Natural killer cell (primary cell): ENCODE results near the gene ADAMTSL5. TPM values are rescaled to one million over a fixed set of nuclear protein-coding genes. Genes with fewer than 3 reads are reported as not detected.
A peak's percentile ranks its signal among the peaks of the same experiment; 100 is the strongest.

Source experiments
- ATAC-seq, 3 donors: fragments of 150-1000 bp in 2 of 3; fragments of 200-7000 bp in 1 of 3; cut with Tn5 transposase; 1 replicate in 1 of 3; 2 replicates in 2 of 3; pipeline ENCODE4 v1.10.0; 2021; ENCODE audit warnings: mild to moderate bottlenecking in 2 of 3, moderate library complexity in 2 of 3
- DNase-seq, 2 donors: peaks; one replicate each; pipeline versions ENCODE4 v3.0.0 to v3.0.0-alpha.2; 2013 to 2021; ENCODE audit warnings: mixed read lengths in 1 of 2
- H3K27ac ChIP-seq: one replicate; pipeline ENCODE4 v1.5.1; 2013; ENCODE audit warnings: mild to moderate bottlenecking, low read length
- H3K27me3 ChIP-seq: one replicate; pipeline ENCODE4 v1.6.1; 2013; ENCODE audit warnings: low read length; ENCODE audit not compliant: control insufficient read depth, insufficient read depth
- H3K36me3 ChIP-seq: one replicate; pipeline ENCODE4 v1.6.1; 2013; ENCODE audit warnings: low read length; ENCODE audit not compliant: control insufficient read depth, insufficient read depth
- H3K4me1 ChIP-seq: one replicate; pipeline ENCODE4 v1.6.1; 2013; ENCODE audit warnings: low read length; ENCODE audit not compliant: control insufficient read depth, insufficient read depth
- H3K4me3 ChIP-seq: one replicate; pipeline ENCODE4 v1.5.1; 2013; ENCODE audit warnings: low read length
- H3K9me3 ChIP-seq: one replicate; pipeline ENCODE4 v1.6.1; 2013; ENCODE audit warnings: low read length; ENCODE audit not compliant: control insufficient read depth, insufficient read depth
- H3K27ac Mint-ChIP-seq, 2 donors: one replicate each; pipeline ENCODE4 v1.8.0; 2022; ENCODE audit warnings: mild to moderate bottlenecking in 2 of 2, mixed read lengths in 2 of 2, moderate library complexity in 1 of 2
- H3K27me3 Mint-ChIP-seq, 2 donors: one replicate each; pipeline ENCODE4 v1.8.0; 2022; ENCODE audit warnings: low read depth in 2 of 2, mixed read lengths in 2 of 2
- H3K36me3 Mint-ChIP-seq: one replicate; pipeline ENCODE4 v1.8.0; 2022; ENCODE audit warnings: mixed read lengths
- H3K4me1 Mint-ChIP-seq, 2 donors: one replicate each; pipeline ENCODE4 v1.8.0; 2022; ENCODE audit warnings: mixed read lengths in 2 of 2
- H3K4me3 Mint-ChIP-seq: one replicate; pipeline ENCODE4 v1.8.0; 2022; ENCODE audit warnings: mild to moderate bottlenecking, moderate library complexity, mixed read lengths
- H3K9me3 Mint-ChIP-seq, 2 donors: one replicate each; pipeline ENCODE4 v1.8.0; 2022; ENCODE audit warnings: mixed read lengths in 2 of 2
- WGBS: methylation state at CpG from one replicate; pipeline ENCODE4 v1.1.7; 2013; ENCODE audit warnings: missing lambda C conversion rate; ENCODE audit not compliant: insufficient coverage; 5-methylcytosine and 5-hydroxymethylcytosine counted together
- intact Hi-C: fragments of 100-400 bp; cut with micrococcal nuclease; formaldehyde crosslinking; loops from one replicate; pipeline ENCODE4 v1.14.2; 2022
- total RNA-seq, 4 donors: library from RNA; stranded (reverse); fragments of 120-200 nt in 1 of 4; gene quantifications; one replicate each; pipeline versions ENCODE4 v1.2.3 to v1.2.4, GENCODE V29; 2013 to 2022
- TF ChIP-seq, protein P1 (sequence below): fragments of 200-600 bp; IDR thresholded peaks from one replicate; pipeline ENCODE4 v1.8.0; 2022; ENCODE audit warnings: antibody characterized with exemption

ADAMTSL5 gene
- total RNA-seq, 3 donors from 2014 or later (not counting 1 experiment from before 2014, with no cell fraction given) = 0.70 to 2.5 (median 1.0) TPM

DNA sequence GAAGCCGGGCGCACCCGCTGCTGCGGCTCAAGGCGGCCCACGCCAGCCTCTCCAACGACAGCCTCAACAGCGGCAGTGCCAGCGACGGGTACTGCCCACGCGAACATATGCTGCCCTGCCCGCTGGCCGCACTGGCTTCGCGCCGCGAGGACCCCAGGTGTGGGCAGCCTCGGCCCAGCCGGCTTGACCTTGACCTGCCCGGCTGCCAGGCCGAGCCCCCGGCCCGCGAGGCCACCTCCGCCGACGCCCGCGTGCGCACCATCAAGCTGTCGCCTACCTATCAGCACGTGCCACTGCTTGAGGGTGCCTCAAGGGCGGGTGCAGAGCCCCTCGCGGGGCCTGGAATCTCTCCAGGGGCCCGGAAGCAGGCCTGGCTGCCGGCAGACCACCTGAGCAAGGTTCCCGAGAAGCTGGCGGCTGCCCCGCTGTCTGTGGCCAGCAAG lies 46.8 kb downstream of the ADAMTSL5 start:
- Mint-ChIP-seq H3K27me3 (peaks cover 0 to 3% of the 10 kb centered on the region in 2 donors), H3K4me3 (no peak overlapping the region), H3K9me3 (no peaks in the 10 kb centered on the region), H3K36me3 (no peaks in the 10 kb centered on the region), H3K27ac (no peak overlapping the region), H3K4me1 (peaks cover 0 to 8% of the 10 kb centered on the region in 2 donors)
- H3K4me3 ChIP-seq = no peak overlapping the region
- no peak overlapping the region for H3K27ac ChIP-seq
- WGBS = 60% methylated on average over 41 of the region's 41 CpGs
- DNase-seq (no peak), ATAC-seq (no peak)
- peaks cover 16% of the 10 kb centered on the region for H3K27me3 ChIP-seq
- no peaks in the 10 kb centered on the region for H3K9me3 ChIP-seq
- H3K36me3 ChIP-seq = no peaks in the 10 kb centered on the region
- TF ChIP-seq, protein P1, sequence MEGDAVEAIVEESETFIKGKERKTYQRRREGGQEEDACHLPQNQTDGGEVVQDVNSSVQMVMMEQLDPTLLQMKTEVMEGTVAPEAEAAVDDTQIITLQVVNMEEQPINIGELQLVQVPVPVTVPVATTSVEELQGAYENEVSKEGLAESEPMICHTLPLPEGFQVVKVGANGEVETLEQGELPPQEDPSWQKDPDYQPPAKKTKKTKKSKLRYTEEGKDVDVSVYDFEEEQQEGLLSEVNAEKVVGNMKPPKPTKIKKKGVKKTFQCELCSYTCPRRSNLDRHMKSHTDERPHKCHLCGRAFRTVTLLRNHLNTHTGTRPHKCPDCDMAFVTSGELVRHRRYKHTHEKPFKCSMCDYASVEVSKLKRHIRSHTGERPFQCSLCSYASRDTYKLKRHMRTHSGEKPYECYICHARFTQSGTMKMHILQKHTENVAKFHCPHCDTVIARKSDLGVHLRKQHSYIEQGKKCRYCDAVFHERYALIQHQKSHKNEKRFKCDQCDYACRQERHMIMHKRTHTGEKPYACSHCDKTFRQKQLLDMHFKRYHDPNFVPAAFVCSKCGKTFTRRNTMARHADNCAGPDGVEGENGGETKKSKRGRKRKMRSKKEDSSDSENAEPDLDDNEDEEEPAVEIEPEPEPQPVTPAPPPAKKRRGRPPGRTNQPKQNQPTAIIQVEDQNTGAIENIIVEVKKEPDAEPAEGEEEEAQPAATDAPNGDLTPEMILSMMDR = no peak
- intact Hi-C loops = no loop called here
- H3K4me1 ChIP-seq = peaks cover 44% of the 10 kb centered on the region

DNA sequence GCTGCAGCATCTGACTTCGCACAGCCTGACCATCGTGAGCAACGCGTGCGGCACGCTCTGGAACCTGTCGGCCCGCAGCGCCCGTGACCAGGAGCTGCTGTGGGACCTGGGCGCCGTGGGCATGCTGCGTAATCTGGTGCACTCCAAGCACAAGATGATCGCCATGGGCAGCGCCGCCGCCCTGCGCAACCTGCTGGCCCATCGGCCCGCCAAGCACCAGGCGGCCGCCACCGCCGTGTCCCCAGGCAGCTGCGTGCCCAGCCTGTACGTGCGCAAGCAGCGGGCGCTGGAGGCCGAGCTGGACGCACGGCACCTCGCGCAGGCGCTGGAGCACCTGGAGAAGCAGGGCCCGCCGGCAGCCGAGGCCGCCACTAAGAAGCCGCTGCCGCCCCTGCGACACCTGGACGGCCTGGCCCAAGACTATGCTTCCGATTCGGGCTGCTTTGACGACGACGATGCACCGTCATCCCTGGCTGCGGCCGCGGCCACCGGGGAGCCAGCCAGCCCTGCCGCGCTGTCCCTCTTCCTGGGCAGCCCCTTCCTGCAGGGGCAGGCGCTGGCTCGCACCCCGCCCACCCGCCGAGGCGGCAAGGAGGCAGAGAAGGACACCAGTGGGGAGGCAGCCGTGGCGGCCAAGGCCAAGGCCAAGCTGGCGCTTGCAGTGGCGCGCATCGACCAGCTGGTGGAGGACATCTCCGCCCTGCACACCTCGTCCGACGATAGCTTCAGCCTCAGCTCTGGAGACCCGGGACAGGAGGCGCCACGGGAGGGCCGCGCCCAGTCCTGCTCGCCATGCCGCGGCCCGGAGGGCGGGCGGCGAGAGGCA lies 47.4 kb downstream of the ADAMTSL5 start:
- ATAC-seq (peak in 2 of 3 donors; percentile 27 to 45), DNase-seq (peak in 1 of 2 donors; percentile 65)
- Histone ChIP-seq H3K9me3 (no peaks in the 10 kb centered on the region), H3K4me1 (peaks cover 38% of the 10 kb centered on the region), H3K36me3 (peaks cover 3% of the 10 kb centered on the region), H3K27ac (no peak overlapping the region), H3K4me3 (no peak overlapping the region), H3K27me3 (peaks cover 13% of the 10 kb centered on the region)
- no peak overlapping the region for H3K27ac Mint-ChIP-seq
- peaks cover 0 to 3% of the 10 kb centered on the region in 2 donors for H3K27me3 Mint-ChIP-seq
- no peaks in the 10 kb centered on the region for H3K36me3 Mint-ChIP-seq
- H3K4me1 Mint-ChIP-seq = peaks cover 0 to 5% of the 10 kb centered on the region in 2 donors
- intact Hi-C loops = no loop called here
- TF ChIP-seq, protein P1 = peak; percentile 17
- no peak overlapping the region for H3K4me3 Mint-ChIP-seq
- 50% methylated on average over 83 of the region's 83 CpGs for WGBS
- no peaks in the 10 kb centered on the region for H3K9me3 Mint-ChIP-seq

DNA sequence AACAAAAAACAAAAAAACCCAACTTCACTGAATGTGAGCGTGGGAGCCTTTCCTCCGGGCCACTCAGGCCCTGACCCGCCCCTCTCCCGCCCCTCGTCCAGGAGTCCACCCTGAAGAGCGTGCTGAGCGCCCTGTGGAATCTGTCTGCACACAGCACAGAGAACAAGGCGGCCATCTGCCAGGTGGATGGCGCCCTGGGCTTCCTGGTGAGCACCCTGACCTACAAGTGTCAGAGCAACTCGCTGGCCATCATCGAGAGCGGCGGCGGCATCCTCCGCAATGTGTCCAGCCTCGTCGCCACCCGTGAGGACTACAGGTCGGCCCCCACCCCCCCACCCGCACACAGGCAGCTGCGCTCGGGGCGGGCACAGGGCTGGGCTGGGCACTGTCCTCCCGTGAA lies 51.0 kb downstream of the ADAMTSL5 start:
- H3K4me1 ChIP-seq = peaks cover 17% of the 10 kb centered on the region
- no peak for ATAC-seq
- no peaks in the 10 kb centered on the region for H3K9me3 ChIP-seq
- Mint-ChIP-seq H3K9me3 (no peaks in the 10 kb centered on the region), H3K27ac (no peak overlapping the region), H3K4me3 (no peak overlapping the region), H3K36me3 (no peaks in the 10 kb centered on the region), H3K27me3 (no peaks in the 10 kb centered on the region), H3K4me1 (peaks cover 0 to 5% of the 10 kb centered on the region in 2 donors)
- H3K4me3 ChIP-seq = no peak overlapping the region
- H3K27ac ChIP-seq = no peak overlapping the region
- peaks cover 3% of the 10 kb centered on the region for H3K36me3 ChIP-seq
- intact Hi-C loops = no loop called here
- DNase-seq = no peak
- WGBS = 94% methylated on average over 24 of the region's 24 CpGs
- peaks cover 16% of the 10 kb centered on the region for H3K27me3 ChIP-seq
- TF ChIP-seq, protein P1 = no peak
